HG02623 (cell line): ENCODE measurements around the gene ZNF423.

Experiments used
- ATAC-seq: cut with Tn5 transposase; IDR thresholded peaks from one replicate; pipeline ENCODE4 v1.9.1; 2021; ENCODE audit warnings: moderate library complexity; ENCODE audit not compliant: unreplicated experiment

ZNF423 gene

GRCh38 chr16:49631187-49632041 is 224.5 kb downstream of the ZNF423 start:
- no peak for ATAC-seq

- ATAC-seq: no peak
Measured at GRCh38 chr16:49630783-49631182, 225.1 kb downstream of the ZNF423 start.

- ATAC-seq: no peak
Measured at GRCh38 chr16:49629851-49630250, 226.1 kb downstream of the ZNF423 start.

GRCh38 chr16:49628148-49628547 is 227.8 kb downstream of the ZNF423 start:
- ATAC-seq: no peak

- ATAC-seq: no peak
Measured at GRCh38 chr16:49625311-49626065, 230.4 kb downstream of the ZNF423 start.

GRCh38 chr16:49623501-49624266 is 232.2 kb downstream of the ZNF423 start:
- no peak for ATAC-seq

GRCh38 chr16:49622421-49623402 is 233.2 kb downstream of the ZNF423 start:
- no peak for ATAC-seq

- no peak for ATAC-seq
Measured at GRCh38 chr16:49622084-49622390, 233.9 kb downstream of the ZNF423 start.

GRCh38 chr16:49621241-49622083 is 234.4 kb downstream of the ZNF423 start:
- ATAC-seq: no peak

- no peak for ATAC-seq
Measured at GRCh38 chr16:49620869-49621240, 235.1 kb downstream of the ZNF423 start.

- no peak for ATAC-seq
Measured at GRCh38 chr16:49620158-49620868, 235.6 kb downstream of the ZNF423 start.

GRCh38 chr16:49619811-49620157 is 236.1 kb downstream of the ZNF423 start:
- ATAC-seq: no peak

GRCh38 chr16:49618955-49619354 is 237.0 kb downstream of the ZNF423 start:
- no peak for ATAC-seq

GRCh38 chr16:49617710-49618330 is 238.1 kb downstream of the ZNF423 start:
- ATAC-seq: no peak

- no peak for ATAC-seq
Measured at GRCh38 chr16:49617016-49617629, 238.8 kb downstream of the ZNF423 start.

- no peak for ATAC-seq
Measured at GRCh38 chr16:49615576-49615975, 240.3 kb downstream of the ZNF423 start.

- ATAC-seq: no peak
Measured at GRCh38 chr16:49610983-49611382, 244.9 kb downstream of the ZNF423 start.

GRCh38 chr16:49608779-49609178 is 247.1 kb downstream of the ZNF423 start:
- ATAC-seq: no peak
